Measurements from ENCODE around the gene PLXDC2.

Gene PLXDC2

GRCh38 chr10:20158086-20158485 is 341.9 kb downstream of the PLXDC2 start:
- Histone ChIP-seq H2AFZ (ENCODE audit: low read depth, low read length) (no peak overlapping the region), H3K9me3 (ENCODE audit: insufficient read depth, low read length, severe bottlenecking) (no peaks in the 10 kb centered on the region), H3K27me3 (ENCODE audit: insufficient read depth, low read length, poor library complexity) (no peaks in the 10 kb centered on the region), H3K27ac (ENCODE audit: low read length) (no peak overlapping the region), H3K4me3 (ENCODE audit: low read depth in 1 of 2, low read length in 2 of 2) (no peak overlapping the region), H4K20me1 (ENCODE audit: insufficient read depth, low read length) (no peaks in the 10 kb centered on the region), H3K36me3 (ENCODE audit: insufficient read depth, low read length) (no peaks in the 10 kb centered on the region), H3K4me1 (ENCODE audit: insufficient read depth, low read length) (no peaks in the 10 kb centered on the region), H3K9ac (ENCODE audit: low read depth, low read length) (no peak overlapping the region), H3K79me2 (ENCODE audit: insufficient read depth, low read length) (no peaks in the 10 kb centered on the region), H3K4me2 (ENCODE audit: insufficient read depth, low read length) (no peak overlapping the region)
- DNase-seq (no peak), ATAC-seq (ENCODE audit: insufficient read depth, low read depth) (no peak)
- no peak for TF ChIP-seq EZH2 (IDR thresholded peaks at IDR 0.05; ENCODE audit: borderline replicate concordance, low read depth, low read length, severe bottlenecking)
- no peak for TF ChIP-seq CTCF (IDR thresholded peaks at IDR 0.05; ENCODE audit: borderline replicate concordance, extremely low read depth, low read length, poor library complexity, severe bottlenecking)

GRCh38 chr10:20162123-20162522 is 345.9 kb downstream of the PLXDC2 start:
- no peak overlapping the region for H3K27ac ChIP-seq (ENCODE audit: low read length)
- no peaks in the 10 kb centered on the region for H3K4me1 ChIP-seq (ENCODE audit: insufficient read depth, low read length)
- no peaks in the 10 kb centered on the region for H4K20me1 ChIP-seq (ENCODE audit: insufficient read depth, low read length)
- H3K36me3 ChIP-seq (ENCODE audit: insufficient read depth, low read length), result no peaks in the 10 kb centered on the region
- no peaks in the 10 kb centered on the region for H3K79me2 ChIP-seq (ENCODE audit: insufficient read depth, low read length)
- H3K27me3 ChIP-seq (ENCODE audit: insufficient read depth, low read length, poor library complexity), result no peaks in the 10 kb centered on the region
- TF ChIP-seq CTCF (IDR thresholded peaks at IDR 0.05; ENCODE audit: borderline replicate concordance, extremely low read depth, low read length, poor library complexity, severe bottlenecking), result no peak
- no peak for TF ChIP-seq EZH2 (IDR thresholded peaks at IDR 0.05; ENCODE audit: borderline replicate concordance, low read depth, low read length, severe bottlenecking)
- no peak overlapping the region for H2AFZ ChIP-seq (ENCODE audit: low read depth, low read length)
- H3K9ac ChIP-seq (ENCODE audit: low read depth, low read length), result no peak overlapping the region
- H3K4me2 ChIP-seq (ENCODE audit: insufficient read depth, low read length), result no peak overlapping the region
- ATAC-seq (ENCODE audit: insufficient read depth, low read depth) (no peak), DNase-seq (no peak)
- H3K4me3 ChIP-seq (ENCODE audit: low read depth in 1 of 2, low read length in 2 of 2), result no peak overlapping the region
- H3K9me3 ChIP-seq (ENCODE audit: insufficient read depth, low read length, severe bottlenecking), result no peaks in the 10 kb centered on the region

- ATAC-seq (ENCODE audit: insufficient read depth, low read depth), result no peak
- TF ChIP-seq CTCF (IDR thresholded peaks at IDR 0.05; ENCODE audit: borderline replicate concordance, extremely low read depth, low read length, poor library complexity, severe bottlenecking) (no peak), EZH2 (IDR thresholded peaks at IDR 0.05; ENCODE audit: borderline replicate concordance, low read depth, low read length, severe bottlenecking) (no peak)
- DNase-seq, result no peak
- no peak overlapping the region for H3K4me2 ChIP-seq (ENCODE audit: insufficient read depth, low read length)
- H3K9me3 ChIP-seq (ENCODE audit: insufficient read depth, low read length, severe bottlenecking), result no peaks in the 10 kb centered on the region
- H4K20me1 ChIP-seq (ENCODE audit: insufficient read depth, low read length), result no peaks in the 10 kb centered on the region
- no peak overlapping the region for H2AFZ ChIP-seq (ENCODE audit: low read depth, low read length)
- H3K79me2 ChIP-seq (ENCODE audit: insufficient read depth, low read length), result no peaks in the 10 kb centered on the region
- H3K9ac ChIP-seq (ENCODE audit: low read depth, low read length), result no peak overlapping the region
- H3K4me1 ChIP-seq (ENCODE audit: insufficient read depth, low read length), result no peaks in the 10 kb centered on the region
- no peaks in the 10 kb centered on the region for H3K36me3 ChIP-seq (ENCODE audit: insufficient read depth, low read length)
- no peaks in the 10 kb centered on the region for H3K27me3 ChIP-seq (ENCODE audit: insufficient read depth, low read length, poor library complexity)
- H3K27ac ChIP-seq (ENCODE audit: low read length), result no peak overlapping the region
- no peak overlapping the region for H3K4me3 ChIP-seq (ENCODE audit: low read depth in 1 of 2, low read length in 2 of 2)
Measured at GRCh38 chr10:20166096-20166675, 350.0 kb downstream of the PLXDC2 start.

GRCh38 chr10:20170661-20171060 is 354.4 kb downstream of the PLXDC2 start:
- Histone ChIP-seq H3K4me2 (ENCODE audit: insufficient read depth, low read length) (no peak overlapping the region), H3K4me3 (ENCODE audit: low read depth in 1 of 2, low read length in 2 of 2) (no peak overlapping the region), H3K9me3 (ENCODE audit: insufficient read depth, low read length, severe bottlenecking) (no peaks in the 10 kb centered on the region), H3K79me2 (ENCODE audit: insufficient read depth, low read length) (no peaks in the 10 kb centered on the region), H3K36me3 (ENCODE audit: insufficient read depth, low read length) (no peaks in the 10 kb centered on the region), H3K4me1 (ENCODE audit: insufficient read depth, low read length) (no peaks in the 10 kb centered on the region), H4K20me1 (ENCODE audit: insufficient read depth, low read length) (no peaks in the 10 kb centered on the region), H3K9ac (ENCODE audit: low read depth, low read length) (no peak overlapping the region), H2AFZ (ENCODE audit: low read depth, low read length) (no peak overlapping the region), H3K27me3 (ENCODE audit: insufficient read depth, low read length, poor library complexity) (no peaks in the 10 kb centered on the region), H3K27ac (ENCODE audit: low read length) (no peak overlapping the region)
- TF ChIP-seq CTCF (IDR thresholded peaks at IDR 0.05; ENCODE audit: borderline replicate concordance, extremely low read depth, low read length, poor library complexity, severe bottlenecking) (no peak), EZH2 (IDR thresholded peaks at IDR 0.05; ENCODE audit: borderline replicate concordance, low read depth, low read length, severe bottlenecking) (no peak)
- DNase-seq (no peak), ATAC-seq (ENCODE audit: insufficient read depth, low read depth) (no peak)

Data from DND-41 (cell line).